Pancreas (tissue), 10 donors: ENCODE results near the gene POR. TPM values are rescaled to one million over a fixed set of nuclear protein-coding genes. Genes with fewer than 3 reads are reported as not detected.

ENCODE experiments used
- ATAC-seq, 4 donors: fragments of 200-7000 bp; cut with Tn5 transposase; one replicate each; pipeline versions ENCODE4 v1.8.0 to v1.9.1; 2020; ENCODE audit warnings: mild to moderate bottlenecking in 4 of 4, moderate library complexity in 4 of 4
- DNase-seq, 6 donors: peaks; one replicate each; pipeline ENCODE4 v3.0.0-alpha.2; 2020
- FAIRE-seq: peaks from 2 replicates; lab custom pipeline; 2012; peaks lifted over from hg19 to GRCh38; lab: Jason Lieb, UNC
- H3K27ac ChIP-seq, 4 donors: fragments of 200-600 bp; sonication (generic); 1 replicate in 3 of 4; 2 replicates in 1 of 4; pipeline versions ENCODE4 v1.5.0 to v1.8.0; 2020
- H3K27me3 ChIP-seq, 4 donors: fragments of 200-600 bp; one replicate each; pipeline ENCODE4 v1.8.0; 2021
- H3K36me3 ChIP-seq, 3 donors: fragments of 200-600 bp; sonication (generic) in 1 of 3; one replicate each; pipeline versions ENCODE4 v1.5.0 to v1.8.0; 2020 to 2021
- H3K4me1 ChIP-seq, 3 donors: fragments of 200-600 bp; one replicate each; pipeline ENCODE4 v1.8.0; 2021
- H3K4me3 ChIP-seq, 4 donors: fragments of 200-600 bp; sonication (generic) in 2 of 4; one replicate each; pipeline versions ENCODE4 v1.5.0 to v1.8.0; 2020 to 2021
- H3K9me3 ChIP-seq, 4 donors: fragments of 200-600 bp; one replicate each; pipeline ENCODE4 v1.8.0; 2021
- CTCF ChIP-seq, 4 donors: fragments of 200-600 bp; sonication (generic) in 3 of 4; IDR thresholded peaks; one replicate each; pipeline versions ENCODE4 v1.5.0 to v1.8.0; 2021; ENCODE audit warnings: antibody characterized with exemption in 4 of 4
- WGBS, 2 donors: extraction: QIAGEN DNeasy Blood & Tissue Kit; methylation state at CpG; one replicate each; pipeline ENCODE4 v1.1.7; 2013; 5-methylcytosine and 5-hydroxymethylcytosine counted together
- intact Hi-C, 3 donors: fragments of 100-400 bp; cut with DNase I; formaldehyde crosslinking; loops; one replicate each; pipeline versions ENCODE4 v1.11.1 to v1.14.2; 2022
- polyA plus RNA-seq, 2 donors: library from polyadenylated mRNA; stranded (reverse); fragments of 200-250 nt; gene quantifications; one replicate each; pipeline ENCODE4 v1.2.3, GENCODE V29; 2013
- total RNA-seq, 6 donors: library from RNA; stranded (reverse); fragmentation: NEBNext Ultra II Directional in 4 of 6; extraction: Animal tissue kit (Norgen Biotek cat#: 25700) in 4 of 6; gene quantifications; one replicate each; pipeline versions ENCODE4 v1.2.1 to v1.2.4, GENCODE V29; 2021 to 2023
- donor health status: healthy with polysubstance abuse.
- donor health status: DM: no; HTN: no; CAD: no; lungs with moderate emphysema.
- donor health status: DM: no; HTN: no; CAD: no.
- donor health status: control.
- donor health status: control.
- donor health status: Bipolar disorder and iron deficiency.
- donor health status: DM: yes; HTN: yes; CAD: no.
- donor health status: DM: no; HTN: no; CAD: no.
- donor health status: DM: no; HTN: no; CAD: no.
- donor health status: DM: yes; HTN: yes; CAD: no.

The POR gene
- total and polyA plus RNA-seq, 8 donors = 29.7 to 99.0 (median 43.6) TPM

- H3K4me3 ChIP-seq = no peak overlapping the region
- 22 to 31% methylated on average over 9 to 19 of the region's 31 CpGs for WGBS, 2 donors
- no peak for TF ChIP-seq CTCF (IDR thresholded peaks at IDR 0.05)
- intact Hi-C loops = no loop called here
- peak in 5 of 6 donors; percentile 71 to 90 (median 79) for DNase-seq
- peaks cover 0 to 9% (median 0%) of the 10 kb centered on the region in 3 donors for H3K4me1 ChIP-seq
- peak overlapping the region; percentile 42 to 64 (median 52) for H3K27ac ChIP-seq
- peaks cover 0 to 39% (median 0%) of the 10 kb centered on the region in 3 donors for H3K36me3 ChIP-seq
- peak; percentile 26 to 69 (median 60) for ATAC-seq
- no peak for FAIRE-seq
- no peaks in the 10 kb centered on the region for H3K9me3 ChIP-seq
- H3K27me3 ChIP-seq = no peaks in the 10 kb centered on the region
These were observed 73.9 kb downstream of the POR start for GRCh38 chr7:75988568-75989499.

- Histone ChIP-seq H3K36me3 (peaks cover 0 to 33% (median 0%) of the 10 kb centered on the region in 3 donors), H3K27ac (peak overlapping the region; percentile 42 to 64 (median 52)), H3K4me3 (no peak overlapping the region), H3K27me3 (no peaks in the 10 kb centered on the region), H3K4me1 (peaks cover 0 to 9% (median 0%) of the 10 kb centered on the region in 3 donors), H3K9me3 (no peaks in the 10 kb centered on the region)
- ATAC-seq (peak in 3 of 4 donors; percentile 6 to 11 (median 8)), FAIRE-seq (no peak), DNase-seq (peak in 4 of 6 donors; percentile 50 to 68 (median 58))
- no peak for TF ChIP-seq CTCF (IDR thresholded peaks at IDR 0.05)
- WGBS, 2 donors = 30 to 35% methylated on average over 21 of the region's 21 CpGs
- intact Hi-C loops = no loop called here
These were observed 74.8 kb downstream of the POR start for GRCh38 chr7:75989500-75990388.

GRCh38 chr7:75991531-75992082, 76.7 kb downstream of the POR start:
- Histone ChIP-seq H3K36me3 (peaks cover 0 to 15% (median 0%) of the 10 kb centered on the region in 3 donors), H3K4me1 (peaks cover 0 to 9% (median 0%) of the 10 kb centered on the region in 3 donors), H3K9me3 (no peaks in the 10 kb centered on the region), H3K4me3 (no peak overlapping the region), H3K27ac (peak overlapping the region in 3 of 4 donors; percentile 2 to 64 (median 62)), H3K27me3 (no peaks in the 10 kb centered on the region)
- DNase-seq (peak in 1 of 6 donors; percentile 32), FAIRE-seq (no peak), ATAC-seq (no peak)
- 93 to 95% methylated on average over 9 of the region's 9 CpGs for WGBS, 2 donors
- intact Hi-C loops = no loop called here
- no peak for TF ChIP-seq CTCF (IDR thresholded peaks at IDR 0.05)

GRCh38 chr7:75992083-75992755, 77.3 kb downstream of the POR start:
- no peak for ATAC-seq
- peaks cover 0 to 9% (median 0%) of the 10 kb centered on the region in 3 donors for H3K4me1 ChIP-seq
- intact Hi-C loops = no loop called here

More at GRCh38 chr7:75992083-75992755, 77.3 kb downstream of the POR start:
- peak in 2 of 6 donors; percentile 17 to 55 for DNase-seq
- FAIRE-seq = no peak
- peak overlapping the region in 2 of 4 donors; percentile 23 to 62 for H3K27ac ChIP-seq
- H3K9me3 ChIP-seq = no peaks in the 10 kb centered on the region
- WGBS, 2 donors = 92% methylated on average over 20 of the region's 20 CpGs
- no peak overlapping the region for H3K4me3 ChIP-seq
- H3K27me3 ChIP-seq = no peaks in the 10 kb centered on the region
- TF ChIP-seq CTCF (IDR thresholded peaks at IDR 0.05) = no peak
- H3K36me3 ChIP-seq = peaks cover 0 to 9% (median 0%) of the 10 kb centered on the region in 3 donors
